Measurements from ENCODE around the gene TAS2R41.

- no peak for TF ChIP-seq POLR2A (IDR thresholded peaks at IDR 0.05; ENCODE audit: low read depth, low read length)
- no peak for TF ChIP-seq TAF1 (IDR thresholded peaks at IDR 0.05; ENCODE audit: borderline replicate concordance, low read depth, low read length)
These were observed 25.9 kb upstream of the TAS2R41 start for GRCh38 chr7:143451746-143452145.

Data from GM12892 (cell line).